ENCODE measurements around the gene HTR4. TPM values are rescaled to one million over a fixed set of nuclear protein-coding genes. Genes with fewer than 3 reads are reported as not detected.

The HTR4 gene
- total RNA-seq, 6 experiments from 2014 or later: not detected

- Mint-ChIP-seq H3K27me3 (ENCODE audit: insufficient read depth) (peaks cover 1% of the 10 kb centered on the region), H3K27ac (no peak overlapping the region), H3K4me3 (no peak overlapping the region), H3K36me3 (ENCODE audit: low read depth) (no peaks in the 10 kb centered on the region), H3K4me1 (ENCODE audit: low read depth) (no peaks in the 10 kb centered on the region), H3K9me3 (no peaks in the 10 kb centered on the region)
- DNase-seq: no peak
- no peak for TF ChIP-seq CTCF (IDR thresholded peaks at IDR 0.05)
Measured at GRCh38 chr5:148459669-148460068, 194.7 kb downstream of the HTR4 start.

GRCh38 chr5:148458036-148458888 is 196.1 kb downstream of the HTR4 start:
- no peak for TF ChIP-seq CTCF (IDR thresholded peaks at IDR 0.05)
- Mint-ChIP-seq H3K9me3 (no peaks in the 10 kb centered on the region), H3K27ac (no peak overlapping the region), H3K4me3 (no peak overlapping the region), H3K27me3 (ENCODE audit: insufficient read depth) (peaks cover 9% of the 10 kb centered on the region), H3K4me1 (ENCODE audit: low read depth) (no peaks in the 10 kb centered on the region), H3K36me3 (ENCODE audit: low read depth) (no peaks in the 10 kb centered on the region)
- no peak for DNase-seq

- H3K27ac Mint-ChIP-seq: no peak overlapping the region
- H3K27me3 Mint-ChIP-seq (ENCODE audit: insufficient read depth): peaks cover 9% of the 10 kb centered on the region
- no peaks in the 10 kb centered on the region for H3K4me1 Mint-ChIP-seq (ENCODE audit: low read depth)
- H3K36me3 Mint-ChIP-seq (ENCODE audit: low read depth): no peaks in the 10 kb centered on the region
- TF ChIP-seq CTCF (IDR thresholded peaks at IDR 0.05): peak; percentile 53
- DNase-seq: no peak
- no peaks in the 10 kb centered on the region for H3K9me3 Mint-ChIP-seq
- no peak overlapping the region for H3K4me3 Mint-ChIP-seq
Measured at GRCh38 chr5:148457183-148457620, 197.1 kb downstream of the HTR4 start.

- H3K4me1 Mint-ChIP-seq (ENCODE audit: low read depth): no peaks in the 10 kb centered on the region
- no peaks in the 10 kb centered on the region for H3K9me3 Mint-ChIP-seq
- no peak overlapping the region for H3K4me3 Mint-ChIP-seq
- TF ChIP-seq CTCF (IDR thresholded peaks at IDR 0.05): no peak
- no peaks in the 10 kb centered on the region for H3K36me3 Mint-ChIP-seq (ENCODE audit: low read depth)
- no peak for DNase-seq
- H3K27ac Mint-ChIP-seq: no peak overlapping the region
- peaks cover 12% of the 10 kb centered on the region for H3K27me3 Mint-ChIP-seq (ENCODE audit: insufficient read depth)
Measured at GRCh38 chr5:148455185-148455584, 199.1 kb downstream of the HTR4 start.

GRCh38 chr5:148454576-148454975 is 199.8 kb downstream of the HTR4 start:
- no peaks in the 10 kb centered on the region for H3K36me3 Mint-ChIP-seq (ENCODE audit: low read depth)
- DNase-seq: no peak
- peaks cover 12% of the 10 kb centered on the region for H3K27me3 Mint-ChIP-seq (ENCODE audit: insufficient read depth)
- no peak overlapping the region for H3K4me3 Mint-ChIP-seq
- no peaks in the 10 kb centered on the region for H3K4me1 Mint-ChIP-seq (ENCODE audit: low read depth)
- TF ChIP-seq CTCF (IDR thresholded peaks at IDR 0.05): no peak
- H3K27ac Mint-ChIP-seq: no peak overlapping the region
- no peaks in the 10 kb centered on the region for H3K9me3 Mint-ChIP-seq
